ENCODE measurements around the gene ARHGAP6.

- TF ChIP-seq TEAD4 (IDR thresholded peaks at IDR 0.05) (no peak), EP300 (IDR thresholded peaks at IDR 0.05; ENCODE audit: borderline replicate concordance) (no peak), RAD21 (IDR thresholded peaks at IDR 0.05; ENCODE audit: low read depth) (no peak), CEBPB (IDR thresholded peaks at IDR 0.05) (no peak), TAF1 (IDR thresholded peaks at IDR 0.05; ENCODE audit: low read depth) (no peak), REST (IDR thresholded peaks at IDR 0.05; ENCODE audit: low read depth) (no peak), FOXM1 (IDR thresholded peaks at IDR 0.05; ENCODE audit: borderline replicate concordance, low read depth) (no peak), MAX (IDR thresholded peaks at IDR 0.05) (no peak), YY1 (IDR thresholded peaks at IDR 0.05; ENCODE audit: low read depth) (no peak), NFIC (IDR thresholded peaks at IDR 0.05) (no peak), EGR1 (IDR thresholded peaks at IDR 0.05) (no peak), CREB1 (IDR thresholded peaks at IDR 0.05; ENCODE audit: low read depth) (no peak)
These were observed 290.1 kb downstream of the ARHGAP6 start for GRCh38 chrX:11375614-11376119.
